ENCODE results near the gene ZNF521.

ZNF521 gene

GRCh38 chr18:25164211-25164847 is 187.6 kb downstream of the ZNF521 start:
- no peak for DNase-seq

- no peak for DNase-seq
Measured at GRCh38 chr18:25153426-25153825, 198.5 kb downstream of the ZNF521 start.

GRCh38 chr18:25147877-25148488 is 204.0 kb downstream of the ZNF521 start:
- no peak for DNase-seq

- no peak for DNase-seq
Measured at GRCh38 chr18:25146512-25146910, 205.5 kb downstream of the ZNF521 start.

- no peak for DNase-seq
Measured at GRCh38 chr18:25145731-25146511, 206.0 kb downstream of the ZNF521 start.

- no peak for DNase-seq
Measured at GRCh38 chr18:25144820-25145219, 207.1 kb downstream of the ZNF521 start.

GRCh38 chr18:25141886-25142285 is 210.1 kb downstream of the ZNF521 start:
- no peak for DNase-seq

- no peak for DNase-seq
Measured at GRCh38 chr18:25141399-25141798, 210.6 kb downstream of the ZNF521 start.

GRCh38 chr18:25140962-25141308 is 211.0 kb downstream of the ZNF521 start:
- DNase-seq: no peak

- no peak for DNase-seq
Measured at GRCh38 chr18:25140124-25140961, 211.6 kb downstream of the ZNF521 start.

- no peak for DNase-seq
Measured at GRCh38 chr18:25137197-25137472, 214.8 kb downstream of the ZNF521 start.

GRCh38 chr18:25136416-25137196 is 215.4 kb downstream of the ZNF521 start:
- no peak for DNase-seq

GRCh38 chr18:25134861-25135260 is 217.1 kb downstream of the ZNF521 start:
- no peak for DNase-seq

- no peak for DNase-seq
Measured at GRCh38 chr18:25133879-25134278, 218.1 kb downstream of the ZNF521 start.

- no peak for DNase-seq
Measured at GRCh38 chr18:25132786-25133496, 219.0 kb downstream of the ZNF521 start.

GRCh38 chr18:25126751-25127150 is 225.2 kb downstream of the ZNF521 start:
- no peak for DNase-seq

GRCh38 chr18:25125680-25126079 is 226.3 kb downstream of the ZNF521 start:
- no peak for DNase-seq

GRCh38 chr18:25123438-25124232 is 228.3 kb downstream of the ZNF521 start:
- DNase-seq: no peak

GRCh38 chr18:25121442-25121841 is 230.5 kb downstream of the ZNF521 start:
- DNase-seq: no peak

- no peak for DNase-seq
Measured at GRCh38 chr18:25113566-25113965, 238.4 kb downstream of the ZNF521 start.

- DNase-seq: no peak
Measured at GRCh38 chr18:25112821-25113434, 239.0 kb downstream of the ZNF521 start.
